OCI-LY1 (cell line): ENCODE data around the gene MGAT2.

ENCODE experiments used
- EZH2 ChIP-seq: fragments of 200-600 bp; sonication (generic), shearing (Covaris generic); IDR thresholded peaks from 2 replicates; pipeline ENCODE4 v1.8.0; 2017; ENCODE audit warnings: borderline replicate concordance, mixed run types, mild to moderate bottlenecking, antibody characterized with exemption, low read length, moderate library complexity, mixed read lengths
- TF ChIP-seq, protein P1 (sequence below): fragments of 200-600 bp; sonication (generic), shearing (Covaris generic); IDR thresholded peaks from 2 replicates; pipeline ENCODE4 v1.5.1; 2017; ENCODE audit warnings: mild to moderate bottlenecking, antibody characterized with exemption, low read length, moderate library complexity, mixed read lengths

DNA sequence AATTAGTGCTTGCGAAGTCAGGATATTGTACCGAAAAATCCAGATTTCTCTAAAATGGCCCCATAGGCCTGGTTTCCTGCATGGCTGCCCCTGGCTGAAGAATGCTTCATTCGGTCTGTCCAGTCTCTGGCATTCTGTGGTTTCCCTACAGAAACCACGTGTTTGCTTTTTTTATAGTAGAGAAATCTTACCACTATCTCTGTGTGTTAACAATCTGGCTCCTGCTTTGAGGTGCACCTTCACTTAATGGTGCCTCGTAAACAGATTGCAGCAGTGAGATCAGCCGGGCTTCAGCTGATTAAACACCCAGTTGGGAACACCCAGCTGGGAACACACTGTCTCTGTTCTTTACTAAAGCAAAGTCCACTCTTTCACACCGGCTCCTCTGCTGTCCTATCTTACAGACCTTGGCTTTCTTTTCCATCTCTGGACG is 21.1 kb downstream of the MGAT2 start:
- TF ChIP-seq, protein P1, sequence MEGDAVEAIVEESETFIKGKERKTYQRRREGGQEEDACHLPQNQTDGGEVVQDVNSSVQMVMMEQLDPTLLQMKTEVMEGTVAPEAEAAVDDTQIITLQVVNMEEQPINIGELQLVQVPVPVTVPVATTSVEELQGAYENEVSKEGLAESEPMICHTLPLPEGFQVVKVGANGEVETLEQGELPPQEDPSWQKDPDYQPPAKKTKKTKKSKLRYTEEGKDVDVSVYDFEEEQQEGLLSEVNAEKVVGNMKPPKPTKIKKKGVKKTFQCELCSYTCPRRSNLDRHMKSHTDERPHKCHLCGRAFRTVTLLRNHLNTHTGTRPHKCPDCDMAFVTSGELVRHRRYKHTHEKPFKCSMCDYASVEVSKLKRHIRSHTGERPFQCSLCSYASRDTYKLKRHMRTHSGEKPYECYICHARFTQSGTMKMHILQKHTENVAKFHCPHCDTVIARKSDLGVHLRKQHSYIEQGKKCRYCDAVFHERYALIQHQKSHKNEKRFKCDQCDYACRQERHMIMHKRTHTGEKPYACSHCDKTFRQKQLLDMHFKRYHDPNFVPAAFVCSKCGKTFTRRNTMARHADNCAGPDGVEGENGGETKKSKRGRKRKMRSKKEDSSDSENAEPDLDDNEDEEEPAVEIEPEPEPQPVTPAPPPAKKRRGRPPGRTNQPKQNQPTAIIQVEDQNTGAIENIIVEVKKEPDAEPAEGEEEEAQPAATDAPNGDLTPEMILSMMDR = no peak
- TF ChIP-seq EZH2 = no peak
